H9 (cell line): ENCODE data around the gene TOMM40L. TPM values are rescaled to one million over a fixed set of nuclear protein-coding genes. Genes with fewer than 3 reads are reported as not detected.

Experiments used
- DNase-seq: peaks from one replicate; pipeline ENCODE4 v3.0.0-alpha.2; 2017
- H2AFZ ChIP-seq: one replicate; pipeline ENCODE4 v1.6.1; 2013; ENCODE audit warnings: mild to moderate bottlenecking, low read length, control low read depth, moderate library complexity
- H2AK5ac ChIP-seq: 2 replicates; pipeline ENCODE4 v1.6.1; 2013; ENCODE audit warnings: low read length, control low read depth, mixed read lengths; ENCODE audit not compliant: insufficient read length
- H2BK120ac ChIP-seq: one replicate; pipeline ENCODE4 v1.6.1; 2013; ENCODE audit warnings: low read depth, mild to moderate bottlenecking, low read length, control low read depth, inconsistent platforms; ENCODE audit not compliant: poor library complexity, severe bottlenecking
- H2BK12ac ChIP-seq: 2 replicates; pipeline ENCODE4 v1.6.1; 2013; ENCODE audit warnings: low read length, control low read depth, mixed read lengths, low read depth; ENCODE audit not compliant: insufficient read length
- H2BK15ac ChIP-seq: 2 replicates; pipeline ENCODE4 v1.6.1; 2013; ENCODE audit warnings: low read depth, low read length, control low read depth
- H2BK20ac ChIP-seq: one replicate; pipeline ENCODE4 v1.6.1; 2013; ENCODE audit warnings: low read depth, mild to moderate bottlenecking, low read length, control low read depth, inconsistent platforms; ENCODE audit not compliant: poor library complexity, severe bottlenecking
- H2BK5ac ChIP-seq: 2 replicates; pipeline ENCODE4 v1.6.1; 2013; ENCODE audit warnings: low read length, control low read depth, mixed read lengths; ENCODE audit not compliant: insufficient read length
- H3K14ac ChIP-seq: 2 replicates; pipeline ENCODE4 v1.6.1; 2013; ENCODE audit warnings: low read length, control low read depth; ENCODE audit not compliant: insufficient read depth
- H3K18ac ChIP-seq: 2 replicates; pipeline ENCODE4 v1.6.1; 2013; ENCODE audit warnings: low read depth, mild to moderate bottlenecking, mixed read lengths, low read length, control low read depth; ENCODE audit not compliant: insufficient read length
- H3K23ac ChIP-seq: 2 replicates; pipeline ENCODE4 v1.6.1; 2013; ENCODE audit warnings: low read length, control low read depth, mixed read lengths, low read depth; ENCODE audit not compliant: insufficient read length
- H3K23me2 ChIP-seq: 2 replicates; pipeline ENCODE4 v1.6.1; 2013; ENCODE audit warnings: low read depth, mild to moderate bottlenecking, mixed read lengths, low read length, control low read depth; ENCODE audit not compliant: insufficient read length, poor library complexity, severe bottlenecking
- H3K27ac ChIP-seq: 2 replicates; pipeline ENCODE4 v1.5.1; 2013; ENCODE audit warnings: low read length, control low read depth, mixed read lengths, low read depth; ENCODE audit not compliant: insufficient read length
- H3K27me3 ChIP-seq: 2 replicates; pipeline ENCODE4 v1.6.1; 2013; ENCODE audit warnings: low read length, control low read depth, inconsistent platforms; ENCODE audit not compliant: insufficient read depth
- H3K4ac ChIP-seq: 2 replicates; pipeline ENCODE4 v1.6.1; 2013; ENCODE audit warnings: low read depth, mild to moderate bottlenecking, control low read depth, inconsistent platforms, low read length, moderate library complexity
- H3K4me1 ChIP-seq: 2 replicates; pipeline ENCODE4 v1.6.1; 2013; ENCODE audit warnings: low read length, control low read depth, inconsistent platforms; ENCODE audit not compliant: insufficient read depth
- H3K4me2 ChIP-seq: 2 replicates; pipeline ENCODE4 v1.6.1; 2013; ENCODE audit warnings: low read length, control low read depth, mixed read lengths; ENCODE audit not compliant: insufficient read length, insufficient read depth
- H3K56ac ChIP-seq: 2 replicates; pipeline ENCODE4 v1.6.1; 2013; ENCODE audit warnings: low read depth, mild to moderate bottlenecking, mixed read lengths, low read length, control low read depth; ENCODE audit not compliant: insufficient read length
- H3K79me1 ChIP-seq: 2 replicates; pipeline ENCODE4 v1.6.1; 2013; ENCODE audit warnings: low read depth, mild to moderate bottlenecking, moderate library complexity, low read length, control low read depth, inconsistent platforms; ENCODE audit not compliant: insufficient read depth, poor library complexity, severe bottlenecking
- H3K79me2 ChIP-seq: 2 replicates; pipeline ENCODE4 v1.6.1; 2013; ENCODE audit warnings: low read length, control low read depth, inconsistent platforms; ENCODE audit not compliant: insufficient read depth
- H3K9ac ChIP-seq: 2 replicates; pipeline ENCODE4 v1.6.1; 2013; ENCODE audit warnings: low read length, control low read depth, mixed read lengths; ENCODE audit not compliant: insufficient read length; ENCODE audit errors: extremely low read depth
- H3K9me3 ChIP-seq: one replicate; pipeline ENCODE4 v1.6.1; 2013; ENCODE audit warnings: low read depth, low read length, inconsistent platforms; ENCODE audit not compliant: control insufficient read depth
- H3T11ph ChIP-seq: one replicate; pipeline ENCODE4 v1.6.1; 2013; ENCODE audit warnings: mild to moderate bottlenecking, low read length, control low read depth, inconsistent platforms
- H4K20me1 ChIP-seq: one replicate; pipeline ENCODE4 v1.6.1; 2013; ENCODE audit not compliant: control insufficient read depth, insufficient read length, insufficient read depth
- H4K5ac ChIP-seq: 2 replicates; pipeline ENCODE4 v1.6.1; 2013; ENCODE audit warnings: low read depth, mild to moderate bottlenecking, mixed read lengths, low read length, control low read depth; ENCODE audit not compliant: insufficient read length
- H4K8ac ChIP-seq: replicated peaks from 2 replicates; pipeline ENCODE4 v1.6.1; 2013; ENCODE audit warnings: low read length, control low read depth, mixed read lengths, low read depth; ENCODE audit not compliant: insufficient read length
- H4K91ac ChIP-seq: 2 replicates; pipeline ENCODE4 v1.6.1; 2013; ENCODE audit warnings: low read depth, mild to moderate bottlenecking, moderate library complexity, mixed read lengths, low read length, control low read depth; ENCODE audit not compliant: insufficient read length
- H3K27ac Mint-ChIP-seq, 3 experiments: 2 replicates in 2 of 3; 3 replicates in 1 of 3; pipeline ENCODE4 v1.8.0; 2020 to 2021; ENCODE audit warnings: mixed read lengths in 3 of 3, mild to moderate bottlenecking in 1 of 3, moderate library complexity in 1 of 3
- H3K27me3 Mint-ChIP-seq: 2 replicates; pipeline ENCODE4 v1.8.0; 2021; ENCODE audit warnings: low read depth, mild to moderate bottlenecking, moderate library complexity, mixed read lengths
- H3K36me3 Mint-ChIP-seq, 3 experiments: 2 replicates in 2 of 3; 3 replicates in 1 of 3; pipeline ENCODE4 v1.8.0; 2020 to 2021; ENCODE audit warnings: low read depth in 3 of 3, mixed read lengths in 3 of 3; ENCODE audit not compliant: insufficient read depth in 1 of 3
- H3K4me1 Mint-ChIP-seq, 2 experiments: 2 replicates each; pipeline ENCODE4 v1.8.0; 2020; ENCODE audit warnings: mixed read lengths in 2 of 2
- H3K4me3 Mint-ChIP-seq, 2 experiments: 2 replicates in 1 of 2; 3 replicates in 1 of 2; pipeline ENCODE4 v1.8.0; 2020 to 2021; ENCODE audit warnings: mild to moderate bottlenecking in 2 of 2, mixed read lengths in 2 of 2, moderate library complexity in 1 of 2
- H3K9me3 Mint-ChIP-seq, 2 experiments: 2 replicates in 1 of 2; 3 replicates in 1 of 2; pipeline ENCODE4 v1.8.0; 2020; ENCODE audit warnings: mild to moderate bottlenecking in 2 of 2, mixed read lengths in 2 of 2, moderate library complexity in 1 of 2
- WGBS: extraction: QIAGEN DNeasy Blood & Tissue Kit; methylation state at CpG from one replicate; pipeline ENCODE4 v1.1.7; 2013; ENCODE audit warnings: missing lambda C conversion rate, low lambda C conversion rate, mixed read lengths; ENCODE audit not compliant: insufficient read length; ENCODE audit errors: extremely low coverage; 5-methylcytosine and 5-hydroxymethylcytosine counted together
- total RNA-seq: library from RNA; stranded (reverse); gene quantifications from 2 replicates; pipeline ENCODE4 v1.2.1, GENCODE V29; 2021
- TF ChIP-seq, protein P1 (sequence below): fragments of 200-600 bp; sonication (generic); conservative IDR thresholded peaks from 3 replicates; pipeline ENCODE4 v1.8.0; 2021; ENCODE audit warnings: antibody characterized with exemption, mild to moderate bottlenecking

TOMM40L gene
- total RNA-seq, 1 experiment from 2014 or later, result 13.5 TPM

DNA sequence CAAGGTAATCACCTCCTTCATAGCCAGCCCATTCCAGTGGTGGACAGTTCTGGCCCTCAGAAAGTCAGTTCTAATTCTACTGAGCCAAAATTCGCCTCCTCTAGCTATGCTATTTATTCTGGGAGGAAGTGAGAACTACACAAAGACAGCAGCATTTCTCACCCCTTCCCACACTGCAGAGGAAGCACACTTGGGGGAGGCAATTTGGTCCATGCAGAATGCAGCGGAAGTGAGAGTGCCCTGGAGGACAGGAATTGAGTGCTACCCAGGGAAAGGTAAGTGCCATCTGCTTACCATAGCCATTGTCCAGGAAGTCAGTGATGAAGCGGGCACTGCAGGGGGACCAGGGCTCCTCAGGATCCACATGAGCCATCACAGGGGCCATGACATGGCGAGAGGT, 30.7 kb upstream of the TOMM40L start:
- Histone ChIP-seq H3K27ac (no peak overlapping the region), H3K27me3 (no peaks in the 10 kb centered on the region), H3K4me1 (peaks cover 13% of the 10 kb centered on the region), H4K91ac (no peak overlapping the region), H2BK120ac (no peak overlapping the region), H3K4me2 (no peak overlapping the region), H2BK20ac (no peak overlapping the region), H3K56ac (no peak overlapping the region), H3K23ac (no peak overlapping the region), H3T11ph (no peak overlapping the region), H3K18ac (no peak overlapping the region), H4K5ac (no peak overlapping the region), H2AK5ac (no peak overlapping the region), H2BK15ac (no peak overlapping the region), H3K9me3 (no peaks in the 10 kb centered on the region), H3K4ac (no peak overlapping the region), H4K8ac (no peak overlapping the region), H3K23me2 (peaks cover 4% of the 10 kb centered on the region), H3K79me1 (no peaks in the 10 kb centered on the region), H4K20me1 (no peaks in the 10 kb centered on the region), H2BK5ac (no peak overlapping the region), H3K79me2 (no peaks in the 10 kb centered on the region), H3K14ac (no peak overlapping the region), H2AFZ (no peak overlapping the region), H2BK12ac (no peak overlapping the region), H3K9ac (no peak overlapping the region)
- TF ChIP-seq, protein P1, sequence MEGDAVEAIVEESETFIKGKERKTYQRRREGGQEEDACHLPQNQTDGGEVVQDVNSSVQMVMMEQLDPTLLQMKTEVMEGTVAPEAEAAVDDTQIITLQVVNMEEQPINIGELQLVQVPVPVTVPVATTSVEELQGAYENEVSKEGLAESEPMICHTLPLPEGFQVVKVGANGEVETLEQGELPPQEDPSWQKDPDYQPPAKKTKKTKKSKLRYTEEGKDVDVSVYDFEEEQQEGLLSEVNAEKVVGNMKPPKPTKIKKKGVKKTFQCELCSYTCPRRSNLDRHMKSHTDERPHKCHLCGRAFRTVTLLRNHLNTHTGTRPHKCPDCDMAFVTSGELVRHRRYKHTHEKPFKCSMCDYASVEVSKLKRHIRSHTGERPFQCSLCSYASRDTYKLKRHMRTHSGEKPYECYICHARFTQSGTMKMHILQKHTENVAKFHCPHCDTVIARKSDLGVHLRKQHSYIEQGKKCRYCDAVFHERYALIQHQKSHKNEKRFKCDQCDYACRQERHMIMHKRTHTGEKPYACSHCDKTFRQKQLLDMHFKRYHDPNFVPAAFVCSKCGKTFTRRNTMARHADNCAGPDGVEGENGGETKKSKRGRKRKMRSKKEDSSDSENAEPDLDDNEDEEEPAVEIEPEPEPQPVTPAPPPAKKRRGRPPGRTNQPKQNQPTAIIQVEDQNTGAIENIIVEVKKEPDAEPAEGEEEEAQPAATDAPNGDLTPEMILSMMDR, result no peak
- Mint-ChIP-seq H3K4me3 (peak overlapping the region in 1 of 2 experiments; percentile 28; a peak in 1 of 5 replicates), H3K27ac (no peak overlapping the region; a peak in 1 of 7 replicates), H3K9me3 (no peaks in the 10 kb centered on the region; a peak in 1 of 5 replicates), H3K4me1 (peaks cover 42 to 47% of the 10 kb centered on the region in 2 experiments), H3K27me3 (no peaks in the 10 kb centered on the region), H3K36me3 (peaks cover 0 to 29% (median 16%) of the 10 kb centered on the region in 3 experiments; a peak in 4 of 7 replicates)
- no CpG with 5 or more reads among the region's 4 CpGs for WGBS
- no peak for DNase-seq
